GM21367 (cell line): ENCODE measurements around the gene TES.

Source experiments
- ATAC-seq: cut with Tn5 transposase; IDR thresholded peaks from one replicate; pipeline ENCODE4 v1.9.1; 2021; ENCODE audit not compliant: unreplicated experiment

TES gene

GRCh38 chr7:116193329-116194087 lies 16.8 kb upstream of the TES start:
- no peak for ATAC-seq

GRCh38 chr7:116194115-116194514 lies 16.2 kb upstream of the TES start:
- ATAC-seq = no peak

- ATAC-seq = no peak
Measured at GRCh38 chr7:116195451-116195850, 14.9 kb upstream of the TES start.

GRCh38 chr7:116196947-116197346 lies 13.4 kb upstream of the TES start:
- ATAC-seq = no peak

GRCh38 chr7:116197360-116197759 lies 13.0 kb upstream of the TES start:
- ATAC-seq = no peak

GRCh38 chr7:116198748-116199410 lies 11.5 kb upstream of the TES start:
- ATAC-seq = no peak

GRCh38 chr7:116200963-116201362 lies 9.4 kb upstream of the TES start:
- no peak for ATAC-seq

GRCh38 chr7:116206141-116206540 lies 4.2 kb upstream of the TES start:
- ATAC-seq = no peak

GRCh38 chr7:116208919-116209318 lies 1.4 kb upstream of the TES start:
- ATAC-seq = no peak

- ATAC-seq = no peak
Measured at GRCh38 chr7:116209561-116210070, 723 bp upstream of the TES start.

- ATAC-seq = peak; percentile 69
Measured at GRCh38 chr7:116211006-116211912, 920 bp downstream of the TES start.

- ATAC-seq = no peak
Measured at GRCh38 chr7:116211913-116212596, 1.7 kb downstream of the TES start.

- no peak for ATAC-seq
Measured at GRCh38 chr7:116212869-116213268, 2.5 kb downstream of the TES start.

- no peak for ATAC-seq
Measured at GRCh38 chr7:116213361-116214130, 3.2 kb downstream of the TES start.

GRCh38 chr7:116214921-116215320 lies 4.6 kb downstream of the TES start:
- no peak for ATAC-seq

- no peak for ATAC-seq
Measured at GRCh38 chr7:116215551-116215950, 5.2 kb downstream of the TES start.

GRCh38 chr7:116216956-116217571 lies 6.7 kb downstream of the TES start:
- ATAC-seq = no peak

- no peak for ATAC-seq
Measured at GRCh38 chr7:116218051-116218645, 7.8 kb downstream of the TES start.

- ATAC-seq = no peak
Measured at GRCh38 chr7:116218747-116219146, 8.4 kb downstream of the TES start.
